Choroid plexus epithelial cell (primary cell): ENCODE measurements around the gene LMF1.

Experiments
- DNase-seq: peaks from one replicate; pipeline ENCODE4 v3.0.0-alpha.2; 2010; ENCODE audit warnings: low read depth
- H3K4me3 ChIP-seq: 2 replicates; pipeline ENCODE4 v1.5.1; 2011; ENCODE audit warnings: low read depth, mild to moderate bottlenecking, control low read depth, low read length, moderate library complexity
- CTCF ChIP-seq: conservative IDR thresholded peaks from 2 replicates; pipeline ENCODE4 v1.5.1; 2011; ENCODE audit warnings: low read depth, mild to moderate bottlenecking, control low read depth, inconsistent platforms, low read length, moderate library complexity

The LMF1 gene

GRCh38 chr16:894841-895240, 75.9 kb downstream of the LMF1 start:
- peak; percentile 1 for TF ChIP-seq CTCF
- H3K4me3 ChIP-seq = no peak overlapping the region
- DNase-seq = no peak

- no peak for TF ChIP-seq CTCF
- DNase-seq = no peak
- H3K4me3 ChIP-seq = no peak overlapping the region
Measured at GRCh38 chr16:894136-894535, 76.6 kb downstream of the LMF1 start.

- no peak for DNase-seq
- H3K4me3 ChIP-seq = no peak overlapping the region
- no peak for TF ChIP-seq CTCF
Measured at GRCh38 chr16:893360-893759, 77.4 kb downstream of the LMF1 start.

GRCh38 chr16:892536-893255, 78.1 kb downstream of the LMF1 start:
- H3K4me3 ChIP-seq = no peak overlapping the region
- DNase-seq = peak; percentile 6
- TF ChIP-seq CTCF = no peak

- H3K4me3 ChIP-seq = no peak overlapping the region
- DNase-seq = no peak
- TF ChIP-seq CTCF = no peak
Measured at GRCh38 chr16:892006-892405, 78.8 kb downstream of the LMF1 start.

GRCh38 chr16:891353-891740, 79.4 kb downstream of the LMF1 start:
- H3K4me3 ChIP-seq = no peak overlapping the region
- DNase-seq = no peak
- TF ChIP-seq CTCF = no peak

GRCh38 chr16:890716-891352, 80.0 kb downstream of the LMF1 start:
- no peak for TF ChIP-seq CTCF
- H3K4me3 ChIP-seq = no peak overlapping the region
- DNase-seq = no peak
